AG04449 (cell line): ENCODE data around the gene TMEM178B.

Experiments used
- CTCF ChIA-PET: fragments of 350-600 bp; formaldehyde crosslinking; extraction: SDS; loops from one replicate; lab custom pipeline; 2021; ENCODE audit warnings: antibody characterized with exemption; lab: Yijun Ruan, JAX
- POLR2A ChIA-PET: fragments of 400-600, 350-600 bp; formaldehyde crosslinking; extraction: SDS; loops from one replicate; lab custom pipeline; 2020; ENCODE audit warnings: antibody characterized with exemption, inconsistent platforms; lab: Yijun Ruan, JAX
- DNase-seq: peaks from one replicate; pipeline ENCODE4 v3.0.0-alpha.2; 2010; ENCODE audit warnings: low read depth, low spot score
- H3K4me3 ChIP-seq: 2 replicates; pipeline ENCODE4 v1.5.1; 2011; ENCODE audit warnings: low read depth, mild to moderate bottlenecking, control low read depth, low read length
- TF ChIP-seq, protein P1 (sequence below): IDR thresholded peaks from one replicate; pipeline ENCODE4 v1.5.1; 2011; ENCODE audit warnings: mild to moderate bottlenecking, moderate library complexity, low read length, control low read depth, inconsistent platforms; ENCODE audit not compliant: insufficient read depth; ENCODE audit errors: missing control alignments

Gene TMEM178B

DNA sequence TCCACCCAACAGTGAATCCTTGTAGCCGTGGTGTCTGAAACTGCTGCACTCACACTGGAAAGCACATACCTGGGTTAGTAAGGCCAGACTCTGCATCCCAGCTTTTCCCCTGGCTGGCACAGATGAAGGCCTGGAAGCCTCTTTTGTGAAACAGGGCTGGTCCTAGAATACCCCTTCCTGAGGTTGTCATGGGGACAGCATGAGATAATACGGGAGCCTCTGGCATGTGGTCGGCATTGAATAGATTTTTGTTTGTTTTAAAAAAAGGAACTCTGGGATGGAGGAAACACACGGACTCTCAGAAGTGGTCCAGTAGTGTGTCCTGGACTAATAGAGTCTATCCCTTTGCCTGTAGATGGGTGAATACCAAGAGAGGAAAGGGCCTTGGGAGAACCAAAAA is 129.7 kb downstream of the TMEM178B start:
- H3K4me3 ChIP-seq: no peak overlapping the region
- DNase-seq: no peak
- ChIA-PET POLR2A (no interaction called here), CTCF (no interaction called here)
- TF ChIP-seq, protein P1, sequence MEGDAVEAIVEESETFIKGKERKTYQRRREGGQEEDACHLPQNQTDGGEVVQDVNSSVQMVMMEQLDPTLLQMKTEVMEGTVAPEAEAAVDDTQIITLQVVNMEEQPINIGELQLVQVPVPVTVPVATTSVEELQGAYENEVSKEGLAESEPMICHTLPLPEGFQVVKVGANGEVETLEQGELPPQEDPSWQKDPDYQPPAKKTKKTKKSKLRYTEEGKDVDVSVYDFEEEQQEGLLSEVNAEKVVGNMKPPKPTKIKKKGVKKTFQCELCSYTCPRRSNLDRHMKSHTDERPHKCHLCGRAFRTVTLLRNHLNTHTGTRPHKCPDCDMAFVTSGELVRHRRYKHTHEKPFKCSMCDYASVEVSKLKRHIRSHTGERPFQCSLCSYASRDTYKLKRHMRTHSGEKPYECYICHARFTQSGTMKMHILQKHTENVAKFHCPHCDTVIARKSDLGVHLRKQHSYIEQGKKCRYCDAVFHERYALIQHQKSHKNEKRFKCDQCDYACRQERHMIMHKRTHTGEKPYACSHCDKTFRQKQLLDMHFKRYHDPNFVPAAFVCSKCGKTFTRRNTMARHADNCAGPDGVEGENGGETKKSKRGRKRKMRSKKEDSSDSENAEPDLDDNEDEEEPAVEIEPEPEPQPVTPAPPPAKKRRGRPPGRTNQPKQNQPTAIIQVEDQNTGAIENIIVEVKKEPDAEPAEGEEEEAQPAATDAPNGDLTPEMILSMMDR: no peak

DNA sequence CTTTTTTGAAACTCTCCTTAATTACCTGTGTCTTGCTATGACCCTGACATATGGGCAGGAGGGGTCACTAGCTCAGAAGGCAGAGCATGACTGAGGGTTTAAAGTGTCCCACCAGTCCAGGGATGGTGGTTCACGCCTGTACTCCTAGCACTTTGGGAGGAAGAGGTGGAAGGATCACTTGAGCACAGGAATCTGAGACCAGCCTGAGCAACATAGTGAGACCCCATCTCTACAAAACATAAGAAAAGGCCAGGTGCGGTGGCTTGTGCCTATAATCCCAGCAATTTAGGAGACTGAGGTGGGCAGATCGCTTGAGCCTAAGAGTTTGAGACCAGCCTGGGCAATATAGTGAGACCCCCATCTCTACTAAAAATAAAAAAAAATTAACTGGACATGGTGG is 133.8 kb downstream of the TMEM178B start:
- ChIA-PET CTCF (no interaction called here), POLR2A (no interaction called here)
- no peak overlapping the region for H3K4me3 ChIP-seq
- TF ChIP-seq, protein P1: no peak
- DNase-seq: no peak

DNA sequence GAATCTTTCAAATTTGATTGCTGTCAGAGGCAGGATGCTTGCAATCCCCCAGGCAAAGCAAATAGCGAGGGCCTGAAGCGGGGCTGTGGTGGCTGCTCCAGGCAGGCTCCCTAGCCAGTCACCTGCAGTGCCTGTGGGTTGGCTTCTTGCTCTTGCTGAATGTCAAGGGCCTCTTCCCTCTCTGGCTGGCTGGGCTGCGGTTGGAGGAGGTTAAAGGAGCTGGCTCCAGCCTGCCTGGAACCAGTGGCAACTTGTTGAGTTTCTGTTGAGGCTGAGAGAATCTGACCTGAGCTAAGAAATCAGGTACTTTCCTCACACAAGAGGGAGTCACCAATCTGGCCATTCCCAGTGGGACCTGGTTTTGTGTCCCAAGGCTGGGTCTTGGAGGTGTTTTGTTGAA is 134.7 kb downstream of the TMEM178B start:
- no peak for DNase-seq
- POLR2A ChIA-PET: no interaction called here
- TF ChIP-seq, protein P1: no peak
- H3K4me3 ChIP-seq: no peak overlapping the region
- CTCF ChIA-PET: no interaction called here

DNA sequence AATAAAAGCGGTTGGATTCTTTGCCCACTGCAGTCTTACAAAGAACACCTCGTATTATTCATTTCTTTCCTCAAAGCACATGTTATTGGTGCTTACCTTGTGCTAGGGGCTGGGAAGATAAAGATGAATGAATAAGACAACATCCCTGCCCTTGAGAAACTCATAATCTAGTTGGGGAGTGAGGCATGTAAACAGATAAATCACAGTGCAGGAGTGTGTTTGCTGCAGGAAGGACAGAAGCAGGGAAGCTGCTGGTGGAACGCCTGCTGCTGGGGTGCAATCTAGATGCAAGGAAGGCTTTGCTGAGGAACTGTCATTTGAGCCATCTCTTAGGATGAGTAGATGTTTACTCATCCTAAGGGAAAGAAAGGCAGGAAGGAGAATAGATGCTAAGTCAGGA is 135.6 kb downstream of the TMEM178B start:
- ChIA-PET POLR2A (no interaction called here), CTCF (no interaction called here)
- no peak for DNase-seq
- H3K4me3 ChIP-seq: no peak overlapping the region
- TF ChIP-seq, protein P1: no peak

DNA sequence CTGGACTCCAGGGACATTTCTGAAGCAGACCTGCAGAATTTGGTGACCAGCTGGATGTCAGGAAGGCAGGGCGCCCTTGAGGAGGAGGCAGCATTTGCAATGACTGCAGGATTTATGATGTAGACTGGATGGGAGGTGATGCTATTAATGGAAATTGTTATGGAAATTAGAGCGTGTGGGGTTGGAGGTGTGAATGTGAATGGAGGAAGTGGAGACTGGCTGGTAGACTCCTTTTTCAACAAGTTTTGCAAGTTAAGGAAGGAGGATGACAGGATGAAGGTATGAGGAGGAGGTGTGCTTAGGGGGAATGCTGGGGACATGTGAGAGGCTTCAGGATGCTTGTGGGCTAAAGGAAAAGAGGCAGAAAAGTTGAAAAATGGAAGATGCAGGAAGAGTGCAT is 137.0 kb downstream of the TMEM178B start:
- CTCF ChIA-PET: no interaction called here
- no peak for DNase-seq
- TF ChIP-seq, protein P1: no peak
- POLR2A ChIA-PET: no interaction called here
- H3K4me3 ChIP-seq: no peak overlapping the region

DNA sequence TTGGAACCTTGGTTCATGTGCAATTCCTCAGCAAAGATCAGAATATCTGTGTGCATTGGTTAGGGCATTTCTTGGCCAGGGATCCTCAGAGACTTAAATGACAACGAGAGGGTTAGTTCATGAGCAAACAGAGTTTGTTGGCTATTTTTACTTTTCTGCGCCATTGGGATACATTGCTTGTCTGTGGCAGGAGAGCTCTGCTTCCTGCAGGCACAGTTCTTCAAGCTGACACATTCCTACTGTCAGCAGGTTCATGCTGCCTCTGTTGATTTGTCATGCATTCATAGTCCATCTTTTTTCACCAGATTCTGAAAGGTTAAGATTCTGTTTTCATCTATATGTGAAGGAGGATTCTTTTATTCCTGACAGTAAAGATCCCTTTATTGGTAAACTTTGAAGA is 139.4 kb downstream of the TMEM178B start:
- ChIA-PET POLR2A (no interaction called here), CTCF (no interaction called here)
- TF ChIP-seq, protein P1: no peak
- DNase-seq: no peak
- H3K4me3 ChIP-seq: no peak overlapping the region
